OCI-M2 (cell line): ENCODE data around the gene RAI14.
"Not testable (repeated sequence)": the region's sequence is repeated elsewhere in the genome, so short reads cannot be mapped to it uniquely, and the experiment has no call there.

Experiments used
- DNase-seq: peaks from one replicate; lab custom pipeline; 2025; ENCODE audit not compliant: unreplicated experiment; lab: John Stamatoyannopoulos, UW

RAI14 gene

DNA sequence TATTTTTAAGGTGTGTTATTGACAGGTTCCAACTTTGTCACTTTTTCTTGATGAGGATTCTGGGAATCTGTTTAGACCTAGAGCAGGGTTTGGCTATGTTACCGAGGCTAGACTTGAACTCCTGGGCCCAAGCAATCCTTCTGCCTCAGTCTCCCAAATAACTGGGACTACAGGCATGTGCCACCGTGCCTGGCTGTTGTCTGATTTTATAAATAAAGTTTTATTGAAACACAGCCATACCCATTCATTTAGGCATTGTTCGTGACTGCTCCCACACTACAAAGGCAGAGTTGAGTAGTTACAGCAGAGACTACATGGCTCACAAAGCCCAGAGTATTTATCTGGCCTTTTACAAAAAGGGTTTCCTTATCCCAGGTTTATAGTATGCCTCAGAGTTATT is 102.4 kb downstream of the RAI14 start:
- DNase-seq = no peak

DNA sequence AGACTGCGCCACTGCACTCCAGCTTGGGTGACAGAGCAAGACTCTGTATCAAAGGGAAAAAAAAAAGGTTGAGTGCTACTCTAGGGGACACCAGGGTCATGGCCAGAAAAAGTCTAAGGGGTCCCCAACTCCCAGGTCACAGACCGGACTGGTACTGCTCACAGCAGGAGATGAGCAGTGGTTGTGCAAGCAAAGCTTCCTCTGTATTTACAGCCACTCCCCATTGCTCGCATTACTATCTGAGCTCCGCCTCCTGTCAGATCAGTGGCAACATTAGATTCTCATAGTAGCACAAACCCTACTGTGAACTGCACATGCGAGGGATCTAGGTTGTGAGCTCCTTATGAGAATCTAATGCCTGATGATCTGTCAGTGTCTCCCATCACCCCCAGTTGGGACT is 103.1 kb downstream of the RAI14 start:
- not testable (repeated sequence) for DNase-seq

DNA sequence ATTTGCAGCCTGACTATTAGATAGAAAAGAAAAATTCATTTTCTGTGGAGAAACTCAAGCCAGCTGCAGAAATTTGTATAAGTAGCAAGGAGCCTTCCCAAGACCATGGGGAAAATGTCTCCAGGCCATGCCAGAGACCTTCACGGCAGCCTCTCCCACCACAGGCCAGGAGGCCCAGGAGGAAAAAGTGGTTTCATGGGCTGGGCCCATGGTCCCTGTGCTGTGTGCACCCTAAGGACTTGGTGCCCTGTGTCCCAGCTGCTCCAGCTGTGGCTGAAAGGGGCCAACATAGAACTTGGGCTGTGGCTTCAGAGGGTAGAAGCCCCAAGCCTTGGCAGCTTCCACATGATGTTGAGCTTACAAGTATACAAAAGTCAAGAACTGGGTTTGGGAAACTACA is 109.5 kb downstream of the RAI14 start:
- no peak for DNase-seq

DNA sequence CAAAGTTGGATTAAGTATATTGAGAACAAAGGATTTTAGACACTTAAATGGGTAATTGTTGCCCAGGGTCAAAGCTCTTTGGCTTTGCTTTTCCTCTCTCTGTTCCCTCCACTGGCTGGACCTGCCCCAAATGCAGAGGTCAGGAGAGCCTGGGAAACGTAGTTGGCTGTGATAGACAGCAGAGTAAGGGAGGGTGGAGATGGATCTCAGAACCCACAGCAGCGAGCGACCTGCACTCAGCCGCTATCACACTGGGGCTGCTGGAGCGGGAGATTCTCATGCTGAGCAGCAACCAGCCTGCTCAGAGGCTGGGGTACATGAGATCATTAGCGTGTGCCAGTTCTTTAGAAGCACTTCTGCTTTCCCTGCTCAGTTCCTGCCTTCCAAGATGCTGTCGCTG is 111.1 kb downstream of the RAI14 start:
- DNase-seq = no peak

DNA sequence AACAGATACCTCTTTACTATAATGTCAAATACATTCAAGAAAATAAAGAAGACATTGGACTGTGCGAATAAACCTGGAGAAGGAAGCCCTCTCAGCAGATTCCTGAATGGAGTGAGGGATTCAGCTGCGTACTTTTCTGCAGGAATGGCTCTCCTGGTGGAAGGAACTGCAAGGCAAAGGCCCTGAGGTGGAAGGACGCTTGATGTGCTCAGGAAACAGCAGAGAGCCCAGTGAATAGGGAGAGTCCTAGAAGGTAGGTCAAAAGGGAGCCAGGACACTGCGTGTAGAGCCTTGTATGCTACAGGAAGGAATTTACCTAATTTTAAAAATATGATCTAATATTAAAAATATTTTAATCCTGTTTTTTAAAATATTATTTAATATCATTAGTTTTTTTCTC is 114.4 kb downstream of the RAI14 start:
- DNase-seq = no peak

DNA sequence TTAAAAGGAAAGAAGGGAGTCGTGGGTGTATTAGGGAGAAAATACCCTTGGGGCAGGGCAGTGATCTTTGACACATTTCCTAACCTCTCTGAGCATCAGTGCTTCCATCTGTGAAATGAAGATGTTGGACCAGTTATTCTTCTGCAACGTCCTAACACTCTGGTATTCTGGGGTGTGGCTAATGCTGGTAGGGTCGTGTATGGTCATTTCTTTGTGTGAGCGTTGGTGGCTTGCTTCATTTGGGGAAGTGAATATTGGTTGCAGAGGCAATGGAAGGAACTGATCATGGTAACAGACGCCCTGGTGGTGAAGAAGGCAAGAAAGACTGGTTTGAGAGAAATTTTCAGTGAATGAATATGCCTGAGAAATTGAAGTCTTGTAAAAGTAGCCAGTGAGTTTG is 114.9 kb downstream of the RAI14 start:
- DNase-seq = no peak

DNA sequence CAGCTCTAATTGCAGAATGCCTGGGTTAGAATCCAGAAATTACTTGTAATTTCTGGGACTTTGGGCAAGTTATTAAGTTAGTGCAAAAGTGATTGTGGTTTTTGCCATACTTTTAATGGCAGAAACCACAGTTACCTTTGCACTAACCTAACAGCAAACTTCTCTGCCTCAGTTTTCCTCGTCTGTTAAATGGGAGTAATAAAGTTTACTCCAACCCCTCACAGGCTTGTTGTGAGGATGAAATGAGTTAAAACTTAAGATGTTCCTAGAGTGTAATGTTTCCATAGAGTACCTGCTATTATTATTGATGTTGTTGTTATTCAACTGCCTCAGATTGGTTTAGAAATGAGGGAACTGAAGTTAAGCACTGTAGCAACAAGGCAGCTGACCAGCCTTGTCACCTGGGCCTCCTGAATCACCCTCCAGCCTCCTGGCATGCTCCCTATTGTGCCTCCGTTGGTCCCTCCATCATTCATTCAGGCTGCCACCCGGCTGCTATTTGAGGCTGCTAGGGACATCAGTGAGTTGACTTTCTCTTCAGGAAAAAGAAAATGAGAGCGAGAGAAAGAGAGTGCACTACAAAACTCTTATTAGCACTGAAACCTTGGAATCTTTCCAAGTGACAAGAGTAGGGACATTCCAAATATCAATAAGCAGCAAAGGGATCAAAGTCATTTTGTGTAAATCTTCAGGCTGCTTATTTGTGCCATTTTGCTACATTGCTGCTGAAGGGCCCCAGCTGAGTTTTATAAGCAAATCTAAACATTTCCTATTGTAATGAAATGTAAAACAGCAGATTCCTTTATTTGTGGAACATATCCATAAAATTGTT is 116.4 kb downstream of the RAI14 start:
- no peak for DNase-seq

DNA sequence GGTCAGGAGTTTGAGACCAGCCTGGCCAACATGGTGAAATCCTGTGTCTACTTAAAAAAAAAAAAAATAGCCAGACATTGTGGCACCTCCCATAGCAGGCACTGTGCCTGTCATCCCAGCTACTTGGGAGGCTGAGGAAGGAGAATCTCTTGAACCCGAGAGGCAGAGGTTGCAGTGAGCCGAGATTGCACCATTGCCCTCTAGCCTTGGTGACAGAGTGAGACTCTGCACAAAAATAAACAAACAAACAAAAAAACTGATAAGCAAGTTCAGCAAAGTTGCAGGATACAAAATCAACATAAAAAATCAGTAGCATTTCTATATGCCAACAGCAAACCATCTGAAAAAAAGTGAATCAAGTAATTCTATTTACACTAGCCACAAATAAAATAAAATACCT is 118.0 kb downstream of the RAI14 start:
- no peak for DNase-seq

DNA sequence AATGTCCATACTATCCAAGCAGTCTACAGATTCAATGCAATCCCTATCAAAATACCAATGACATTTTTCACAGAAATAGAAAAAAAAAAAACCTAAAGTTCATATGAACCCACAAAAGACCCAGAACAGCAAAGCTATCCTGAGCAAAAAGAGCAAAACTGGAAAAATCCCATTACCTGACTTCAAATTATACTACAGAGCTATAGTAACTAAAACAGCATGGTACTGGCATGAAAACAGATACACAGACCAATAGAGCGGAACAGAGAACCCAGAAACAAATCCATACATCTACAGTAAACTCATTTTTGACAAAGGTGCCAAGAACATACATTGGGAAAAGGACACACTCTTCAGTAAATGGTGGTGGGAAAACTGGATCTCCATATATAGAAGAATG is 118.5 kb downstream of the RAI14 start:
- not testable (repeated sequence) for DNase-seq

DNA sequence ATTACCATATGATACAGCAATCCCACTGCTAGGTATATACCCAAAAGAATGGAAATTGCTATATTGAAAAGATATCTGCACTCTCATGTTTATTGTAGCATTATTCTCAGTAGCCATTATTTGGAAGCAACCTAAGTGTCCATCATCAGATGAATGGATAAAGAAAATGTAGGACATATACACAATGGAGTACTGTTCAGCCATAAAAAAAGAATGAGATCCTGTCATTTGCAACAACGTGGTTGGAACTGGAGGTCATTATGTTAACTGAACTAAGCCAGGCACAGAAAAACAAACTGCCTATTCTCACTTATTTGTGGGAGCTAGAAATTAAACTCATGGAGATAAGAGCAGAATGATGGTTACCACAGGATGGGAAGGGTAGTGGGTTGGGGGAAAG is 119.8 kb downstream of the RAI14 start:
- DNase-seq = no peak

DNA sequence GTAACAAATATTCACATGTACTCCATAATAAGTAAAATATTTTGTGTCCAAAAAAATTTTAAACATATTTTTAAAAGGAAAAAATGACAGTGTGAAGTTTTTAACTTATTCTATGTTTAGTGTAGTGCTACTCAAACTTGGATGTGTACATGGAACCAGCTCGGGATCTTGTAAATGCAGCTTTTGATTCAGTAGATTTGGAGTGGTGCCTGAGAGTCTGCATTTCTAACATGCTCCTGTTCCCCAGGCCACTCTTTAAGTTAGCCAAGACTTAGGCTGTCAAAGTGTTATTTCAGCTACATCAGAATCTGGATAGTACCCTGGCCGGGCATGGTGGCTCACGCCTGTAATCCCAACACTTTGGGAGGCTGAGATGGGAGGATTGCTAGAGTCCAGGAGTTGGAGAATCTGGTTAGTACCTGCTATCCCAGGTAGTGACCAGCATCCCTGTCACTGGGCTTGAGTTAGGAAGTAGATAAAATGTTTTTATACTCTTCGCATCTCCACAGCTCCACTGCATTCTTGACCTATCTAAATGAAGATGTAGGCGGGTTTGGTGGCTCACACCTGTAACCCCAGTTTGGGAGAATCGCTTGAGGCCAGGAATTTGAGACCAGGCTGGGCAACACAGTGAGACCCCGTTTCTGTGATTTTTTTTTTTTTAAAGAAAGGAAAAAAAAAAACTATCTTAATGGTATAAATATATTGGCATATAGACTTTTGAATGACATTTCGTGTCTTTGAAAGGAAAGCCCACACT is 122.1 kb downstream of the RAI14 start:
- no peak for DNase-seq

DNA sequence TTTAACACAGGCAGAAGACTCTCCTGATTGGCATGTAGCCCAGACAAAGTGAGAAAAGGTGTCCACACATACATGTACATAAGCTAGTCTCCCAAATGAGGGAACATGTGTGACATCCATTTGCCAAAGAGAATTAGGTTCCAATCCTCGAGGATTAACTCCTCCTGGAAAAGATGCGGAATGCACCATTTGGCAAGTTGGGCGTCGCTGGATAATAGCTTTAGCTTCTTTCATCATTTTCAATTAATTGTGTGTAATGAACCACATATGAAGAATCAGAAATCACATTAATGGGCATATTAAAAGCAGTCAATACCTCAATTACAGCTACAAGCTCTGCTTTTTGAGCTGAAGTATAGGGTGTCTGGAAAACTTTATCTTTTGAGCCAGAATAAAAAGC is 127.8 kb downstream of the RAI14 start:
- DNase-seq = not testable (repeated sequence)

DNA sequence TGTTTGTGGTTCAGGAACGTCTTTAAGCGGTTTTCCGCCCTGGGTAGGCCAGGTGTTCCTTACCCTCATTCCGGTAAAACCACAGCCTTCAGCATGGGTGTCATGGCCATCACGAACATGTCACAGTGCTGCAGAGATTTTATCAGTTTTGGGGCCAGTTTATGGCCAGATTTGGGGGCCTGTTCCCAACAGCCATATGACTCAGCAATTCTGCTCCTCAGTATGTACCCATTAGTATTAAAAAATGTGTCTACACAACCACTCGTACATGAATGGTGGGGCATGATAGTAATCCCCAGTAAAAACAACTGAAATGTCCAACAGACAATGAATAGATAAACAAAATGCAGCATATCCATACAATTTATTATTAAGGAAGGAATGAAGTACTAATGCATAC is 130.9 kb downstream of the RAI14 start:
- no peak for DNase-seq

DNA sequence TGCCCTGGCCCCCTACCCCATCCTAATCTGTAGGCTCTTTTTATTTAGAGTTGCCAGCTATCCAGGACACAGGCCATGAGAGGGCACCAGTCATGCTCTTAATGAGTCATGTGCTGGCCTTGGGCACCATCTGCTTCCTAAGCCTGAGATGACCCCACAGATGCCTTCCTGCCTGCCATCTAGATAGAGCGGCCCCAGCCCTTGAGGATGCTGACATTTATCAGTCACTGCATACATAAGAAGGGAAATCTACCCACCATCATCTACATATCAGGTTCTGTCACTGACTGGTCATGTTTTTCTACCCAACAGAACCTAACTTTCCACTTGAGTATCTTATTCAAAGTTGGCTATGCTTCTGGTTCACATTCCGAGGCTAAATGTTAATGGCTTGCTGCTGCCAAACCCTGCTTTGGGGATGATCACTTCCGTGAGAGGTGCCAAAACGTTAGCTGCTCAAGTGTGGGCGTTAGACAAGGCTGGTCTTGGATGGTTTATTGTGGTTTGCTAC is 132.9 kb downstream of the RAI14 start:
- DNase-seq = no peak

DNA sequence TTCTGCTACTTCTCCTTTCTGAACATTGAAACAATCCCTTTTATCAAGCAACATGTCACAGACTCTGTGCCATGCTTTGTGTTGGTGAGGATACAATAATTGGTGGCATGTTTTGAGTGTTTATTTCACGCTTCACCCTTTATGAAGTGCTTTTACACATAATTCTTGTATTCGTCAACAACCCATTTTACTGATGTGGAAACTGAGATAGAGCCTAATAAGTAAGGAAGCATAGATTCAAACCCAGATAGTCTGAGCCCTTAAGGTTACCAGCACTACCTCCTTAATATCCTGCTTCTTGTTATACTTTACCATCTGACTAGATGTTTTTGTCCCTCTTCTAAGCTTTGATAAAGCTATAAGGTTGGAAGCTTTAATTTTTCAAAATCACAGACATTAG is 133.5 kb downstream of the RAI14 start:
- DNase-seq = no peak

DNA sequence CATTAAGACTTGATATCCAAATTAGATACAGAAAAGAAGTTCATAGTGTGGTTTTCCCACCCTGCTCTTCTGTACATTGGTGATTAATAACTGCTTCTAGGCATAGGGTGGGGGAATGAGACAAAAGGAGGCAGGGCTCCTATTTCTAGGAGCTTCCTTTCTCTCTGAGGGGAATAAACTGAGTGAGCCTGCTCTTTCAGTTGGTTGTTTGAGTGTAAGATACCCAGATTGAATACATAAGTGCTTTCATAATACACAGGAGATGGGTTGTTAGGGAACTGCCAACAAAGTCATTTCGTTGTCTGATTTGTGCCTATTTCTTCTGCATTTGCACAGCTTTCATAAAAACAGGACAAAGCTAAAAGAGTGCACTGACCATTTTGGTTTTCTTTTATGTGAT is 133.9 kb downstream of the RAI14 start:
- DNase-seq = no peak

DNA sequence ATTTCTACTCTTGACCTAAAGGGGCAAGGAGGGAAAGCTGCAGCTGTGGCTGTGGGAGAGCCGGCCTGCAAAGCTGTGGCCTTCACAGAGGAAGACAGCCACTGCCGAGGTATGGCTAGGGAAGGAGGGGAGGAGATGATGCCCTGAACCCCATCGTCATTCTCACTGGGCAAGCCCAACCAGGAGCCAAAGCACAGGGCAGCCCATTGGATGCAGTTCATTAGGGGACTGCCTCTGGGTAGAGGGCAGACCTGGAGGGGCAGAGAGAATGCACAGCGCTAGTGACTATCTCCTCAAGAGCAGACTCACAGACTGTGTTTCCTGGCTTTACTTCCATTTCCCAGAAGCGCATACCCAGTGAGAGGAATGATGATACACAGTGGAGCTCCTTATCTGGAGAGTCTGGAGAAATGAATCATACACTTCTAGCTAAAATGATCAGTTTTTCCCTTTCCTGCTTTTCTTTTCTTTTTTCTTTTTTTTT is 135.7 kb downstream of the RAI14 start:
- no peak for DNase-seq

DNA sequence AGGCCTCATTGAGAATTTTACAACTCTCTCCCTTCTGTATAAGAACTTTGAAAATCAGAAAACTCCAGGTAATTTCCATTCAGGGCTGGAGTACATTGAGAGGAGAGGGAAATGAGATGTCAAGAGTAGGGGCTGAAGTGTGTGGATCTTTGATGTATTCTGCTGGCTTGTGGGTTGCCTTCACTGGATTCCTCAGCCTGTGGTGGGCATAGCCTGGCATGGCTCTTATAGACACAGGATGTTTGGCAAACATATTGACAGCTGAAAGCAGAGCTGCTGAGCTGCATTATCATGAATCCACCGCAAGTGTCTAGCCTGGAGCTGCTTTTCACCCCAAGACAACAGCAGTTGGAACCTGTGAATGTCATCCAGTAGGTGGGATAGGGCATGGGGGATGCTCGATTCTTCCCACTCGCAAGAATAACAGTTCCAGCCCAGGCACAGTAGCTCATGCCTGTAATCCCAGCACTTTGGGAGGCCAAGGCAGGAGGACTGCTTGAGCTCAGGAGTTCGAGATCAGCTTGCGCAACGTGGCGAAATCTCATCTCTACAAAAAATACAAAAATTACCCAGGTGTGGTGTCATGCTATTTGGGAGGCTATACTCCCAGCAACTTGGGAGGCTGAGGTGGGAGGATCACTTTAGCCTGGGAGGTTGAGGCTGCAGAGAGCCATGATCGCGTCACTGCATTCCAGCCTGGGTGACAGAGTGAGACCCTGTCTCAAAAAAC is 146.9 kb downstream of the RAI14 start:
- no peak for DNase-seq

DNA sequence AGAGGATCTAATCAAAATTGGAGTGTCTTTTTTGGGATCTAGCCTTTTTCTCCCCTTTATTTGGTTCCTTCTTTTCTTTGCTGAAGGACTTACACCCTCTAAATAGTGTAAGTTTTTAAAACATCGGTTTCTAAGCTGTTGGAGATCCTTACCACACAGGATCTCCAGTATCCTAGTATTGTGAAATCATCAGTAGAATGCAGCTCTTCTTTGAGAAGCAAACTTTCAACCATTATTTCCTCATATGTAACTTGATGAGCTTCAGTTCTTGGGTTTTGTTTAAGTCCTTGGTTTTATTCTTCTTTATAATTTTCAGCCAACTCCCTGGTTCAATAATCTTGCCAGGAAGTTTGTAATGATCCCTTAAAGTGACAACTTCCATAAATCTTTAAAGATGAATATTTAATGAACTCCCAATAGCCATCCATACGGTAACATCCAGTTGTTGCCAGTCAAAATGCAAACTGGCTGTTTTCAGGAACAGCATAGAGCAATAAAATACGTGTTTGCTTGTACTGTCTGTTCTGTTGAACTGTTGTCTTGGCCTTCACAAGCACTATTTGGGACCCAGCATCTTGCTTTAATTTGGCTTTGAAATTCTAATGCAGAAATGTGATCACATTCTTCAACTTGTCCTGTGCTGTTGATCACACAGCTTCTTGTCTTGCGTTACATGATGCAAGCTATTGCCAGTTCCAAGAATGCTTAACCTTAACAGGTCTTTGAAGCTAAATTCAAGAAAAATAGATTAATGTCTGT is 148.0 kb downstream of the RAI14 start:
- no peak for DNase-seq

DNA sequence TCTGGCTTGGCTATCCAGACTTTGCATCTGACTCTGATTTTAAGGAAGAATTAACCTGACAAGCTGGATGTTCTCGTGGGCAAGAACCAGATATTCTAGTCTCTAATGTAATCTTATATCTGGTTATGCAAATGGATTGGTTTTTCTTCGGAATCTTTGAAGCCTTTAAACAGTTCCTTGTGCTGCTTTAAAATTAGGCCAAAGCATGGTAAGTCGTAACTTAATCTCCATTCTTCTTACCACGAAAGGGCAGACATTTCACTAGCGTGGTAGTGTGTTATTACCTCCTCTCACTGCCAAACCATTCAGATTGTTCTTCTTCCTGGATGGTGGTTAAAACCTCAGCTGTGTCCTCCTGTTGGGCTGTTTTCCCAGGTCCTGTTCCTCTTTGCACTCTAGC is 148.8 kb downstream of the RAI14 start:
- DNase-seq = no peak

DNA sequence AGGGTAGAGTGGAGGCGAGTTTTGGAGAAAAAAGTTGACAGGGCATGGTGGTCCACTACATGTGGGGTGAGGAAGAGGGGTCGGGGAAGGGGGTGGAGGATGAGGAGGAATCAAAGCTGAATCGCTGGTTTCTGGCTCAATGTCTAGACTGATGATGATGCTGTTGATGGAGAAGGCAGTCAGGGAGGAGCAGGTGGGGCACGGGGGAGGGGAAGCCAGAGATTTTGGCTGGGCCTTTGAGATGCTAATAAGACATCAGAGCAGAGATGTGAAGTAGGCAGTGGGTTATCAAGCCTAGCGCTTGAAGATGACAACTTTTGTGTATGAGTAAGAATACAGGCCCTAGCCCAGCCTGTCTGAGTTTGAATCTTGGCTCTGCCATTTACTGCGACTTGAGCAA is 150.4 kb downstream of the RAI14 start:
- DNase-seq = no peak
